Activated CD4-positive, alpha-beta T cell treated with anti-CD3 and anti-CD28 coated beads, Interleukin-2, amount 10 ng/mL, durations not matched to agents 7 days and 5 days (primary cell): ENCODE results near the gene INO80. TPM values are rescaled to one million over a fixed set of nuclear protein-coding genes. Genes with fewer than 3 reads are reported as not detected.
A peak's percentile ranks its signal among the peaks of the same experiment; 100 is the strongest.

Source experiments
- CTCF ChIA-PET: fragments of 350-600 bp; sonication (Branson Sonifier 250); formaldehyde crosslinking; loops from one replicate; lab custom pipeline; 2021; ENCODE audit warnings: antibody characterized with exemption; lab: Charles Lee
- POLR2A ChIA-PET: fragments of 350-600 bp; sonication (Branson Sonifier 250); formaldehyde crosslinking; loops from one replicate; lab custom pipeline; 2021; ENCODE audit warnings: antibody characterized with exemption; lab: Charles Lee
- DNase-seq: peaks from one replicate; pipeline ENCODE4 v3.0.0-alpha.2; 2020
- H3K27ac Mint-ChIP-seq: one replicate; pipeline ENCODE4 v1.8.0; 2021; ENCODE audit warnings: mild to moderate bottlenecking, moderate library complexity, mixed read lengths
- H3K27me3 Mint-ChIP-seq: one replicate; pipeline ENCODE4 v1.8.0; 2021; ENCODE audit warnings: mixed read lengths
- H3K36me3 Mint-ChIP-seq: one replicate; pipeline ENCODE4 v1.8.0; 2021; ENCODE audit warnings: low read depth, mixed read lengths
- H3K4me1 Mint-ChIP-seq: one replicate; pipeline ENCODE4 v1.8.0; 2021; ENCODE audit warnings: mixed read lengths
- H3K4me3 Mint-ChIP-seq: one replicate; pipeline ENCODE4 v1.8.0; 2021; ENCODE audit warnings: mild to moderate bottlenecking, moderate library complexity, mixed read lengths
- H3K9me3 Mint-ChIP-seq: one replicate; pipeline ENCODE4 v1.8.0; 2021; ENCODE audit warnings: mixed read lengths
- total RNA-seq, 2 experiments: library from RNA; stranded (reverse); gene quantifications; one replicate each; pipeline ENCODE4 v1.2.3, GENCODE V29; 2021

Gene INO80
- total RNA-seq, 2 experiments from 2014 or later, result 24.5 to 26.2 TPM

DNA sequence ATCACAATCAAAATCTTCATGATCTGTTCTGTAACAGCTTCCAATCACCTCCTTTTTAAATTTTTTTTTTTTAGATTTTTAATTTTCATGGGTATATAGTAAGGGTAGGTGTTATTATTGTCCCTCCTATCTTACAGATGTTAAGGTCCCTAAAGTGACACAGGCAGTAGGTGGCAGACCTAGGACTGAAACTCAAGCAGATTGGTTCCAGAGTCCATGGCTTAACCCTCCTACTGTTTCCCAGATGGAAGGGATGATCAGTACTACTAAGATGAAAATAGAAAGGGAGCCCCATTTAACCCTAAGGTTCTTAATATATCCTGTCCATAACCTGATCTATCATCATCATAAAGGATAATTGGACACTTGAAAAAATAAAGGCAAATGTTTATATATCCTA is 105.7 kb downstream of the INO80 start:
- POLR2A ChIA-PET, result interaction anchor here (0.5 kb wide), 1 partner anchor 69 kb away, joined by 8 read pairs; no protein-coding TSS in a partner anchor

DNA sequence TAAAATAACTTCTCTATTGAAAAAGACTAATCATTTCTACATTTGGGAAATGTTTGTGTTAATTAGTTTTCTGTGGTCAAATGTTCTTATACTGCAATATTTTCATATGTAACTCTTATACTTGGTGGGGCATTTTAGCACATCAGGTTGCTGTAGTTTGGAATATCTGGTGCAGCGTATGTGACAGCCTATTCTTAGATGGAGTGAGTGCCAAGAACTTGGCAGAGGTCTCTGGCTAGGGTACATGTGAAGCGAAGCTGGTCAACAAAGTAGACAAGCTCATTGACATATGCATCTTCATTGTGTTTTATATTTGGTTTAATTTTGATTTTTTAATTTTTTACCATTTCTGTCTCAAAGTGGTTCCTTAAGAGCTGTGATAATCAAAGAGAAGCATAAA is 109.6 kb downstream of the INO80 start:
- Mint-ChIP-seq H3K27ac (no peak overlapping the region), H3K4me3 (no peak overlapping the region), H3K36me3 (peaks cover 18% of the 10 kb centered on the region), H3K4me1 (no peaks in the 10 kb centered on the region), H3K9me3 (no peaks in the 10 kb centered on the region), H3K27me3 (no peaks in the 10 kb centered on the region)
- DNase-seq, result no peak
- ChIA-PET POLR2A (interaction anchor here (0.7 kb wide), 1 partner anchor 1712 kb away, joined by 11 read pairs; no protein-coding TSS in a partner anchor), CTCF (interaction anchor here (0.5 to 1.3 kb wide), 4 partner anchors 70 to 170 kb away, joined by 3 to 7 read pairs (median 3); no protein-coding TSS in a partner anchor)

More for the DNA sequence above, 105.7 kb downstream of the INO80 start:
- Mint-ChIP-seq H3K27me3 (no peaks in the 10 kb centered on the region), H3K27ac (no peak overlapping the region), H3K36me3 (peaks cover 33% of the 10 kb centered on the region), H3K4me1 (no peaks in the 10 kb centered on the region), H3K4me3 (no peak overlapping the region), H3K9me3 (no peaks in the 10 kb centered on the region)
- no peak for DNase-seq
- CTCF ChIA-PET, result interaction anchor here (0.6 kb wide), 1 partner anchor 423 kb away, joined by 3 read pairs; no protein-coding TSS in a partner anchor

DNA sequence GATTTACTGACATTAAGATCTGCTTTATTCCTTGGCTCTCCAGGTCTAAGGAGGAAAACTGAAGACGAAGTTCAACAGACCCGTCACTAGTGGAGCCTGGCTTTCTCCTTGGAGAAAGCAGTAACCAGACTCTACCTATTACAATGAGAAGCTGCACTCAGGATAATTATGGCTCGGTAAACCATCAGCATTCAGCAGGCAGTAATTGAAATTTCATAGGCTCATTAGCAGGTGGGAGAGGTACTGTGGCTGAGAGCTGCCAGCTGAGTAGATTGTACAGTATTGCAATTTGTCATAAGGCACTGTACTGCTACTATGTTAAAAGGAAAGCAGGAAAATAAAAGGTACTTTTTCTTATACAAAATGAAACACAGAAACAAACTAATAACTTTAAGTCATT is 111.6 kb downstream of the INO80 start:
- Mint-ChIP-seq H3K4me3 (no peak overlapping the region), H3K27me3 (no peaks in the 10 kb centered on the region), H3K4me1 (no peaks in the 10 kb centered on the region), H3K27ac (no peak overlapping the region), H3K36me3 (peaks cover 21% of the 10 kb centered on the region), H3K9me3 (no peaks in the 10 kb centered on the region)
- ChIA-PET CTCF (interaction anchor here (0.5 to 2.0 kb wide), 3 partner anchors 16 to 540 kb away, joined by 3 to 4 read pairs (median 4); no protein-coding TSS in a partner anchor), POLR2A (no interaction called here)
- no peak for DNase-seq

DNA sequence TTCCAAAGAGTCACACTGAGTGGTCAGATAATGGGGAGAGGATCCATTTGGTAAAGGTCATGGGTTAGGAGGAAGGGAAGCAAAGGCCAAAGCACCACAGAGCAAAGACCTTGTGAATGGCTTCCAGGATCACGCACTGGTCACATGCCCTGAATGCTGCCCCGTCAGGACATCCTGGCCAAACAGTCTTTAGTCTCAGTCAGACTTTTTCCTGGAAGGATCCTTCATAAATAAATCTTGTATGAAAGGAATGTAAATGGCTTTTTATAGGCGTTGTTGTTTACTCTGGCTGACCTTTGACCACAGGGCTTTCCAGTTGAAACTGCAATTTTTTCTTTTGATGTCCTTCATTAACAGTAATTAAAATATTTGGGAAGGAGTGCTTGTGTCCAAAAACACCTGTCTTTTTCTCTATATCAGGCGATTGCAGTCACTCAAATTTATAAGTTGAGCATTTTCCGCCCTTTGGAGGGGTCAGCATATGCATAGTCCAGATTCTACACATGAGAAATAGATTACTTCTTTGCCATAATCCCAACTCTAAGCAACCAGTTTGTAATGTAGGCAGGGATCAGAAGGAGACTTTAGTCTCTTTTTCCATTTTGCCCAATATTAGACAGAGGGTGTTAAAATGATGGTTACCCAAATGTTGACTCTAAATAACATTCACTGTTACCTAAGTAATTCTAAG is 114.4 kb downstream of the INO80 start:
- ChIA-PET POLR2A (no interaction called here), CTCF (no interaction called here)
- Mint-ChIP-seq H3K4me3 (no peak overlapping the region), H3K27me3 (no peaks in the 10 kb centered on the region), H3K27ac (no peak overlapping the region), H3K9me3 (no peaks in the 10 kb centered on the region), H3K36me3 (peaks cover 20% of the 10 kb centered on the region), H3K4me1 (peaks cover under 1% of the 10 kb centered on the region)
- DNase-seq, result no peak

DNA sequence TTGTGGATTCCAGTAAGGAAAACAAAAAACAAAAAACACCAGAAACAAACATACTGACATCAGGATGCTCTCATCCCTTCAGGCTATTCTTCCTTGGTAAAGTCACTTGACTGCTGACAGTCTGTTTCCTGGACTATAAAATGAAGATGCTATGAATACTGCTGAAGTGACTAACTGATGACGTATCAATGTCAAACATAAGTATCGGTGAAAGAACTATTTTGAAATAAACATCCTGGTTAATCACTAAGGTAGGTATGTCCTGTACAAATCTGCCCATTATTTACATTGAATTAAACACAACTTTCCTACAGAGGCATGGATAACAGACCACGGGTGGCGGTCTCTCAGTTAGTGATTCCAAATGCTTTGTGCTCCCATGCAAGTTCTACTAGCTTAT is 116.9 kb downstream of the INO80 start:
- Mint-ChIP-seq H3K4me1 (peaks cover 8% of the 10 kb centered on the region), H3K27me3 (no peaks in the 10 kb centered on the region), H3K36me3 (peaks cover 20% of the 10 kb centered on the region), H3K27ac (no peak overlapping the region), H3K4me3 (no peak overlapping the region), H3K9me3 (no peaks in the 10 kb centered on the region)
- POLR2A ChIA-PET, result no interaction called here
- CTCF ChIA-PET, result interaction anchor here (1.1 kb wide), 1 partner anchor 23 kb away, joined by 3 read pairs; no protein-coding TSS in a partner anchor
- DNase-seq, result no peak

DNA sequence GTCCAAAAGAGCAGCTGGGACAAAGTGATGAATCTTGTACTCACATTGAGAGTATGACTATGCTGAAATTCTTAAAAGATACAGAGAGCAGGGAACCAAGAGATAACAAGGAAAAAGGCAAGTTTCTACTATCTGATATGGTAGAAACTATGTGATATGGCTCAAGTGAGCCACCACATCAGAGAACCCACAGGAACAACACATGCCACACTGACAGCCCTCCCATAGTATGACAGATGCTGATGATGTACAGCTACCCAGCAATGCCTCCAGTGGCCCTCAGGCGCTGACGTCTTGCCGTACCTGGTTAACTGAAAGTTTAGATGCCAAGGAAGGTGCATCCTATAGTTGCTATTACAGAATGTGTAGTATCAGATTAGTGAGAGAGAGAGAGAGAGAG is 120.4 kb downstream of the INO80 start:
- no peak overlapping the region for H3K4me3 Mint-ChIP-seq
- H3K27me3 Mint-ChIP-seq, result no peaks in the 10 kb centered on the region
- peak overlapping the region; percentile 7 for H3K27ac Mint-ChIP-seq
- no peak for DNase-seq
- peaks cover 13% of the 10 kb centered on the region for H3K4me1 Mint-ChIP-seq
- CTCF ChIA-PET, result interaction anchor here (0.6 to 0.7 kb wide), 2 partner anchors 19 to 38 kb away, joined by 4 to 5 read pairs; no protein-coding TSS in a partner anchor
- POLR2A ChIA-PET, result no interaction called here
- H3K36me3 Mint-ChIP-seq, result peaks cover 35% of the 10 kb centered on the region
- no peaks in the 10 kb centered on the region for H3K9me3 Mint-ChIP-seq

DNA sequence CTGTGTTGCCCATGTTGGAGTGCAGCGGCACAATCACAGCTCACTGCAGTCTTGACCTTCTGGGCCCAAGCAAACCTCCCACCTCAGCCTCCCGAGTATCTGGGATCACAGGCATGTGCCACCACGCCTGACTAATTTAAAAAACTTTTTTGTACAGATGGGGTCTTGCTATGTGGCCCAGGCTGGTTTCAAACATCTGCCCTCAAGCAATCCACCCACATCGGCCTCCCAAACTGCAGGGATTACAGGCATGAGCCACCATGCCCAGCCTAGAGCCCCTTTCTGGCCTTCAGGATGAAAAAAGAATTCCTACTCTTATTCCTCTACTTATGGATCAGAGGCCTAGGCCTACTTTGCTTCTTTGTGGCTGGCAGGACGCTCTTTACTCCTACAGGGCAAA is 123.3 kb downstream of the INO80 start:
- POLR2A ChIA-PET, result no interaction called here
- Mint-ChIP-seq H3K9me3 (no peaks in the 10 kb centered on the region), H3K27ac (no peak overlapping the region), H3K27me3 (no peaks in the 10 kb centered on the region), H3K4me1 (peaks cover 16% of the 10 kb centered on the region), H3K36me3 (peaks cover 47% of the 10 kb centered on the region), H3K4me3 (no peak overlapping the region)
- DNase-seq, result no peak
- CTCF ChIA-PET, result interaction anchor here (0.6 to 1.5 kb wide), 3 partner anchors 11 to 151 kb away, joined by 3 to 4 read pairs (median 3); no protein-coding TSS in a partner anchor

DNA sequence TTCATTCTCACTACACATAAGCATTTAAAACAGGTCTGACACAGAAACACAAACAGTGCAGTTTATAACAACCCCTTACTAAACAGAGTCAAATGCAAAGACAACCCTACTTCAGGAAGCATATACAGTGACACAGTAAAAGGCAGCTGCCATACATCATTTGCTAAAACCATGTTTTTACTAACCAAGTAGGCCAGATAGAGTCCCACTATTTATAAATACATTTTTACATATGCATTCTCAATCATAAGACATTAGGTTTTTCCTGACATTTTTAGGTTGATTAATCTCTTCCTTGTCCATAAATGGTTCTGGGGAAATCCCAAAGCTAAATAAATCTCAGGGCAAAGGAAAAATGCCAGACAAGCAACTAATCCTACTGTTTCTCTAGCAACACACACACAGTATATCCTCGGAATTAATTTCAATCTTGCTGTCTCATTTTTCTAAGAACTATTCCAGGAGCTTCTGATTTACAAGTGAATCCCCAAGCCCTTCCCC is 123.8 kb downstream of the INO80 start:
- DNase-seq, result no peak
- CTCF ChIA-PET, result interaction anchor here (0.6 to 1.5 kb wide), 3 partner anchors 11 to 152 kb away, joined by 3 to 4 read pairs (median 3); no protein-coding TSS in a partner anchor
- H3K9me3 Mint-ChIP-seq, result no peaks in the 10 kb centered on the region
- H3K36me3 Mint-ChIP-seq, result peaks cover 48% of the 10 kb centered on the region
- POLR2A ChIA-PET, result no interaction called here
- no peaks in the 10 kb centered on the region for H3K27me3 Mint-ChIP-seq
- H3K4me1 Mint-ChIP-seq, result peaks cover 16% of the 10 kb centered on the region
- H3K4me3 Mint-ChIP-seq, result no peak overlapping the region
- H3K27ac Mint-ChIP-seq, result no peak overlapping the region

DNA sequence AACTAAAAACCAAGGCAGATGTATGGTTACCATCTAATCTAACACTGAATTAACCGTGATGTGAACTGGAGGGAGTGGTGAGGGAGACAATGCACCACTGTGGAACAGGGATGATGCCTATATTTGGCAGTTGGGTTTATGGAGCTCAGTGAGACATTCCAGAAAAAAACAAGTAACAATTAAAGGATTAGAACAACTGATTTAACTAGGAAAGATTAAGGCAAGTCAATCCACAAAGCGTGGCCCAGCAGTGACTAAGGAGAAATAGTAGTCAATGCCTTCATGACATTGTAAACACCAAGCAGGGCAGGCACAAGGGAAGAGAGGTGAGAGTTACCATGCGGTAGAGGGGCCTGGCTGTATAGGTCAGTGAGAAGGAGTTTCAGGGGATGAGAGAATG is 124.7 kb downstream of the INO80 start:
- ChIA-PET POLR2A (no interaction called here), CTCF (interaction anchor here (1.5 kb wide), 2 partner anchors 10 to 50 kb away, joined by 3 to 4 read pairs; no protein-coding TSS in a partner anchor)
- no peak for DNase-seq
- Mint-ChIP-seq H3K9me3 (no peaks in the 10 kb centered on the region), H3K4me1 (peaks cover 14% of the 10 kb centered on the region), H3K36me3 (peaks cover 50% of the 10 kb centered on the region), H3K27me3 (no peaks in the 10 kb centered on the region), H3K27ac (no peak overlapping the region), H3K4me3 (no peak overlapping the region)

DNA sequence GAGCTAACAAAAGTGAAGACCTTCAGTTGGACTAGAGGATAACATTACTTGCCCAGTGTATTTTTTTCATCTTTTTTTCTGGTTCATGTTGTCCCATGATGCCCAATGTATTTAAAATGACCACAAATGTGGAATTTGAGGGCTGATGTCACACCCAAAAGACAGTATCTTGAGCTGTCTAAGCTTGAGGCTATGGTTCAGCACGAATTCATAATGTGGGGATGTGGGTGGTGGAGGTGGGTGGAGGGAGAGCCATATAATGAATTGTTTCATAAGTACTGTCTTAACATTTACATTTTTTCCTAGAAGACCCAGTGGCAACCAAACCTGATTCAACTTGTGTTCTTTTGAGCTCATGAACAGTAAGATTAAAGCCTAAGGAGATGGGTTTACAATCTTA is 125.3 kb downstream of the INO80 start:
- Mint-ChIP-seq H3K4me1 (peaks cover 14% of the 10 kb centered on the region), H3K36me3 (peaks cover 48% of the 10 kb centered on the region), H3K9me3 (no peaks in the 10 kb centered on the region), H3K27ac (no peak overlapping the region), H3K4me3 (no peak overlapping the region), H3K27me3 (no peaks in the 10 kb centered on the region)
- CTCF ChIA-PET, result interaction anchor here (0.5 kb wide), 1 partner anchor 335 kb away, joined by 3 read pairs; no protein-coding TSS in a partner anchor
- DNase-seq, result no peak
- POLR2A ChIA-PET, result no interaction called here

DNA sequence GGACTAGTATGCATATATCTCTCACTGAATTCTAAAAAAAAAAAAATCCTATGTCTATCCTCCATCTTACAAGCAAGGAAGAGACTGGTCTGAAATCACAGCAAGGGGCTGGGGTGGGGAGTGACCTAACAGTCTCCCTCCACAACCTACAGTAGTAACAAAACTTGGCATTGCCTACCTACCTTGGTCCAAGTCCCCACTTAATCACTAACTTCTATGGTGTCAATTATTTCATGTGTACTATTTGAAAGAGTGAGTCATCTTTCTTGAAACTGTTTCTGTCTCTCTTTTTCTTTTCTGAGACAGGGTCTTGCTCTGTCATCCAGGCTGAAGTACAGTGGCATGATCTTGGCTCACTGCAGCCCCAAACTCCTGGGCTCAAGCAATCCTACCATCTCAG is 126.0 kb downstream of the INO80 start:
- ChIA-PET CTCF (interaction anchor here (0.5 to 0.9 kb wide), 2 partner anchors 48 to 336 kb away, joined by 3 read pairs; no protein-coding TSS in a partner anchor), POLR2A (no interaction called here)
- no peak overlapping the region for H3K4me3 Mint-ChIP-seq
- DNase-seq, result no peak
- H3K27ac Mint-ChIP-seq, result no peak overlapping the region
- peaks cover 10% of the 10 kb centered on the region for H3K4me1 Mint-ChIP-seq
- no peaks in the 10 kb centered on the region for H3K9me3 Mint-ChIP-seq
- peaks cover 44% of the 10 kb centered on the region for H3K36me3 Mint-ChIP-seq
- H3K27me3 Mint-ChIP-seq, result no peaks in the 10 kb centered on the region

DNA sequence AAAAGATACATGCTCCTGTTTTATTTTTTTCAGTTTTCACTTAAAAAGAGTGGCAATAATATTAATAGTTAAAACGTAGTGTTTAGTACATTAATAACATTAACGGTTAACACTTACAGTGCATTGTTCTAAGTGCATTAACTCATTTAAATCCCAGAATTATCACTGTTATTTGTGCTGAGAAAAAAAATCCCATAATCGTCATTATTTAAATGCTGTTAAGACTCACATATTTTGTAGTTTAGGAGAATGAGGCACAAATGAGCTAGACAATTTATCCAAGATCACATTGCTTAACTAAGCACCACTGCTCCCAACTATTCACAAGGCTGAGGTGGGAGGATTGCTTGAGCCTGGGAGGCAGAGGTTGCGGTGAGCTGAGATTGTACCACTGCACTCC is 127.9 kb downstream of the INO80 start:
- H3K27me3 Mint-ChIP-seq, result no peaks in the 10 kb centered on the region
- H3K36me3 Mint-ChIP-seq, result peaks cover 45% of the 10 kb centered on the region

DNA sequence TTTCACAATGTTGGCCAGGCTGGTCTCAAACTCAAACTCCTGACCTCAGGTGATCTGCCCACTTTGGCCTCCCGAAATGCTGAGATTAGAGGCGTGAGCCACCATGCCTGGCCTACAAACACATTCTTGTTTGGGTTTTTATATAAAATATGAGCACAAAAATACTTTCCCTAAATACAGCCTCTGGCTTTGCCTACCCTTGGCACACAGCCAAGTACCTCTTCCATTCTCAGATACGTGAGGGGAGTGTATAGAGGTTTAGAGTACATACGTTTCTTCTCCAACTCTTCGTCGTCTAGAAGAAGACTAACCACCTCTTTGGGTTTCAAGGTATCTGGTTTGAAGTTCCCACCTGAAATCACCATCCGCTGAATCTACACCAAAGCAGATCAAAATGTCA is 129.3 kb downstream of the INO80 start:
- Mint-ChIP-seq H3K4me3 (no peak overlapping the region), H3K27me3 (no peaks in the 10 kb centered on the region), H3K36me3 (peaks cover 49% of the 10 kb centered on the region), H3K4me1 (peaks cover 10% of the 10 kb centered on the region), H3K27ac (no peak overlapping the region), H3K9me3 (no peaks in the 10 kb centered on the region)
- ChIA-PET CTCF (no interaction called here), POLR2A (no interaction called here)
- no peak for DNase-seq

More for the DNA sequence above, 127.9 kb downstream of the INO80 start:
- ChIA-PET POLR2A (interaction anchor here (0.6 kb wide), 1 partner anchor 71 kb away, joined by 3 read pairs; no protein-coding TSS in a partner anchor), CTCF (interaction anchor here (0.5 to 1.5 kb wide), 3 partner anchors 26 to 446 kb away, joined by 3 to 4 read pairs (median 4); no protein-coding TSS in a partner anchor)
- Mint-ChIP-seq H3K9me3 (no peaks in the 10 kb centered on the region), H3K4me3 (no peak overlapping the region), H3K27ac (no peak overlapping the region), H3K4me1 (peaks cover 10% of the 10 kb centered on the region)
- DNase-seq, result no peak
